ENCODE data around the gene GNB1L.

GNB1L gene

GRCh38 chr22:19799322-19800190 lies 55.1 kb downstream of the GNB1L start:
- H3K23ac ChIP-seq (ENCODE audit: low read depth, low read length, poor library complexity) = peak overlapping the region; percentile 14
- no peaks in the 10 kb centered on the region for H3K9me3 ChIP-seq (replicated peaks in 1 of 2; ENCODE audit: control insufficient read depth in 2 of 2, insufficient read depth in 1 of 2, low read depth in 1 of 2, low read length in 2 of 2)
- no peak overlapping the region for H4K91ac ChIP-seq (ENCODE audit: low read depth, low read length, poor library complexity)
- H3K4ac ChIP-seq (ENCODE audit: low read length) = no peak overlapping the region
- H2BK120ac ChIP-seq (ENCODE audit: low read depth, low read length) = no peak overlapping the region
- no peak overlapping the region for H2BK5ac ChIP-seq (ENCODE audit: low read length)
- H2BK15ac ChIP-seq (ENCODE audit: low read length) = no peak overlapping the region
- H3K4me3 ChIP-seq (ENCODE audit: low read length in 2 of 2) = no peak overlapping the region
- H2AK5ac ChIP-seq (ENCODE audit: low read depth, low read length) = no peak overlapping the region
- no peak overlapping the region for H3K27ac ChIP-seq (replicated peaks; ENCODE audit: low read length)
- no peak overlapping the region for H2AFZ ChIP-seq (ENCODE audit: low read length)
- H3K79me1 ChIP-seq (ENCODE audit: low read depth, low read length) = no peaks in the 10 kb centered on the region
- no peaks in the 10 kb centered on the region for H3K36me3 ChIP-seq (replicated peaks in 1 of 2; ENCODE audit: control insufficient read depth in 2 of 2, insufficient read depth in 2 of 2, low read length in 2 of 2)
- no CpG with 5 or more reads among the region's 35 CpGs for WGBS, 2 donors (ENCODE audit: extremely low coverage in 2 of 2, insufficient read length in 2 of 2, insufficient replicate concordance in 1 of 2)
- DNase-seq (ENCODE audit: low spot score) = no peak
- no peak overlapping the region for H3K18ac ChIP-seq (ENCODE audit: low read length)
- no peaks in the 10 kb centered on the region for H3K27me3 ChIP-seq (ENCODE audit: control insufficient read depth in 3 of 3, insufficient read depth in 3 of 3, low read depth in 1 of 3, low read length in 3 of 3)
- no peak overlapping the region for H3K4me2 ChIP-seq (ENCODE audit: insufficient read depth, low read length, poor library complexity, severe bottlenecking)
- no peak overlapping the region for H4K8ac ChIP-seq (ENCODE audit: low read depth, low read length)
- H3K14ac ChIP-seq (ENCODE audit: low read length) = peak overlapping the region; percentile 33
- H3K4me1 ChIP-seq (ENCODE audit: control insufficient read depth in 2 of 2, insufficient read depth in 1 of 2, low read depth in 1 of 2, low read length in 2 of 2) = peaks cover 0 to 4% of the 10 kb centered on the region in 2 donors
- H3K9ac ChIP-seq (ENCODE audit: low read depth, low read length, poor library complexity) = peak overlapping the region; percentile 14
- H2BK12ac ChIP-seq (ENCODE audit: low read length) = no peak overlapping the region

GRCh38 chr22:19798891-19799293 lies 55.8 kb downstream of the GNB1L start:
- no peak overlapping the region for H3K23ac ChIP-seq (ENCODE audit: low read depth, low read length, poor library complexity)

DNA sequence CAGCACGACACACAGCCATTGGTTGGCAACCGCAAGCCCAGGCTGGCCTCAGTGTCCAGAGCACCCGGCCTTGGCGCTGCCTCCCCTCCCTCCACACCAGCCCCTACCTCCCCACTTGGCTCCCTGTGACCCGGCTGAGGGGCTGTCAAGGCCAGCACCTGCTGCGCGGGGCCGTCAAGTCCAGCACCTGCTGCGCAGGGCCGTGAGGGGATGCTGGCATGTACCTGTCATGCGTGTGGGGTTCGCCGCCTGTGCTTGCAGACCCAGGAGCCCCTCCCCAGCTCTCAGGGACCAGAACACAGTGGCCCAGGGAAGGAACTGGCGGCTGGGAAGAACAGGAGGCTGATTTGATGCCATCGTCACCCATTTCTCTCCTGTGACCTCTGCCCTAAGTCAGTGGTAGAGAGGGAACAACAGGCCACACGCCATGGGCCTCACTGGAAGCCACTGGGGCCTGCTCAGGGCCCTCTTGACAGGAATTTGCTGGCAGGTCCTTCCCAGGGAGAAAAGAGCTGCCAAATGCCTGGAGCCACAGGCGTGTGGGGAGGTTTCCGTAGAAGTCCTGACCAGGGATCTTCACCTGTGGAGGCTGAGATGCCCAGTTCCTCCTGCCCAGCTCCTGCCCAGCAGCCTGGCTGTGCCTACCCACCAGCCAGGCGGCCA lies 56.5 kb downstream of the GNB1L start:
- Histone ChIP-seq H3K4ac (ENCODE audit: low read length) (no peak overlapping the region), H3K18ac (ENCODE audit: low read length) (peak overlapping the region; percentile 53), H3K4me3 (ENCODE audit: low read length in 2 of 2) (no peak overlapping the region), H2AFZ (ENCODE audit: low read length) (no peak overlapping the region), H3K23ac (ENCODE audit: low read depth, low read length, poor library complexity) (peak overlapping the region; percentile 95), H3K9ac (ENCODE audit: low read depth, low read length, poor library complexity) (peak overlapping the region; percentile 54), H3K27ac (replicated peaks; ENCODE audit: low read length) (no peak overlapping the region), H3K36me3 (replicated peaks in 1 of 2; ENCODE audit: control insufficient read depth in 2 of 2, insufficient read depth in 2 of 2, low read length in 2 of 2) (no peaks in the 10 kb centered on the region), H3K79me1 (ENCODE audit: low read depth, low read length) (no peaks in the 10 kb centered on the region), H4K91ac (ENCODE audit: low read depth, low read length, poor library complexity) (no peak overlapping the region), H2BK5ac (ENCODE audit: low read length) (peak overlapping the region; percentile 20), H3K4me1 (ENCODE audit: control insufficient read depth in 2 of 2, insufficient read depth in 1 of 2, low read depth in 1 of 2, low read length in 2 of 2) (peaks cover 0 to 4% of the 10 kb centered on the region in 2 donors), H2BK12ac (ENCODE audit: low read length) (no peak overlapping the region), H3K4me2 (ENCODE audit: insufficient read depth, low read length, poor library complexity, severe bottlenecking) (no peak overlapping the region), H3K9me3 (replicated peaks in 1 of 2; ENCODE audit: control insufficient read depth in 2 of 2, insufficient read depth in 1 of 2, low read depth in 1 of 2, low read length in 2 of 2) (peaks cover 0 to 2% of the 10 kb centered on the region in 2 donors), H4K8ac (ENCODE audit: low read depth, low read length) (no peak overlapping the region), H3K27me3 (ENCODE audit: control insufficient read depth in 3 of 3, insufficient read depth in 3 of 3, low read depth in 1 of 3, low read length in 3 of 3) (no peaks in the 10 kb centered on the region), H2AK5ac (ENCODE audit: low read depth, low read length) (peak overlapping the region; percentile 87), H3K14ac (ENCODE audit: low read length) (peak overlapping the region; percentile 63), H2BK120ac (ENCODE audit: low read depth, low read length) (no peak overlapping the region), H2BK15ac (ENCODE audit: low read length) (peak overlapping the region; percentile 39)
- WGBS, 2 donors (ENCODE audit: extremely low coverage in 2 of 2, insufficient read length in 2 of 2, insufficient replicate concordance in 1 of 2) = no CpG with 5 or more reads among the region's 19 CpGs
- no peak for DNase-seq (ENCODE audit: low spot score)

More at GRCh38 chr22:19798891-19799293, 55.8 kb downstream of the GNB1L start:
- Histone ChIP-seq H3K27me3 (ENCODE audit: control insufficient read depth in 3 of 3, insufficient read depth in 3 of 3, low read depth in 1 of 3, low read length in 3 of 3) (no peaks in the 10 kb centered on the region), H3K4me1 (ENCODE audit: control insufficient read depth in 2 of 2, insufficient read depth in 1 of 2, low read depth in 1 of 2, low read length in 2 of 2) (peaks cover 0 to 4% of the 10 kb centered on the region in 2 donors), H2BK120ac (ENCODE audit: low read depth, low read length) (no peak overlapping the region), H3K36me3 (replicated peaks in 1 of 2; ENCODE audit: control insufficient read depth in 2 of 2, insufficient read depth in 2 of 2, low read length in 2 of 2) (no peaks in the 10 kb centered on the region), H3K4ac (ENCODE audit: low read length) (no peak overlapping the region), H2AFZ (ENCODE audit: low read length) (no peak overlapping the region), H2BK12ac (ENCODE audit: low read length) (no peak overlapping the region), H3K9ac (ENCODE audit: low read depth, low read length, poor library complexity) (peak overlapping the region; percentile 14), H3K4me3 (ENCODE audit: low read length in 2 of 2) (no peak overlapping the region), H2BK15ac (ENCODE audit: low read length) (no peak overlapping the region), H3K79me1 (ENCODE audit: low read depth, low read length) (no peaks in the 10 kb centered on the region), H4K8ac (ENCODE audit: low read depth, low read length) (no peak overlapping the region), H3K14ac (ENCODE audit: low read length) (peak overlapping the region; percentile 33), H4K91ac (ENCODE audit: low read depth, low read length, poor library complexity) (no peak overlapping the region), H3K4me2 (ENCODE audit: insufficient read depth, low read length, poor library complexity, severe bottlenecking) (no peak overlapping the region), H3K27ac (replicated peaks; ENCODE audit: low read length) (no peak overlapping the region), H3K9me3 (replicated peaks in 1 of 2; ENCODE audit: control insufficient read depth in 2 of 2, insufficient read depth in 1 of 2, low read depth in 1 of 2, low read length in 2 of 2) (peaks cover 0 to 2% of the 10 kb centered on the region in 2 donors), H2AK5ac (ENCODE audit: low read depth, low read length) (no peak overlapping the region), H2BK5ac (ENCODE audit: low read length) (no peak overlapping the region), H3K18ac (ENCODE audit: low read length) (no peak overlapping the region)
- DNase-seq (ENCODE audit: low spot score) = no peak
- no CpG with 5 or more reads among the region's 9 CpGs for WGBS, 2 donors (ENCODE audit: extremely low coverage in 2 of 2, insufficient read length in 2 of 2, insufficient replicate concordance in 1 of 2)
